ENCODE results near the gene GALNT4. TPM values are rescaled to one million over a fixed set of nuclear protein-coding genes. Genes with fewer than 3 reads are reported as not detected.

GALNT4 gene
- total RNA-seq, 1 donor from 2014 or later: 2.7 TPM

- ATAC-seq (no peak), DNase-seq (ENCODE audit: low spot score) (no peak)
Measured at GRCh38 chr12:89537389-89537788, 12.8 kb upstream of the GALNT4 start.

GRCh38 chr12:89529738-89530137 lies 5.1 kb upstream of the GALNT4 start:
- DNase-seq (ENCODE audit: low spot score): no peak
- peak; percentile 38 for ATAC-seq

DNA sequence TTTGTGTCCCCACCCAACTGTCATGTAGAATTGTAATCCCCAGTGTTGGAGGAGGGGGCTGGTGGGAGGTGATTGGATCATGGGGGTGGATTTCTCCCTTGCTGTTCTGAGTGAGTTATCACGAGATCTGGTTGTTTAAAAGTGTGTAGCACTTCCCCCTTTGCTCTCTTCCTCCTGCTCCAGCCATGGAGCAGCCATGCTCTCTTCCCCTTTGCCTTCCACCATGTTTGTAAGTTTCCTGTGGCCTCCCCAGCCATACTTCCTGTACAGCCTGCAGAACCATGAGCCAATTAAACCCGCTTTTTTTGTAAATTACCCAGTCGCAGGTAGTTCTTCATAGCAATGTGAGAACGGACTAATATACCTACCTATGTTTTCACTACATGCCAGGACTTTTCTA lies 3.8 kb upstream of the GALNT4 start:
- DNase-seq (ENCODE audit: low spot score): no peak
- no peak for ATAC-seq

GRCh38 chr12:89525824-89526770 lies 1.5 kb upstream of the GALNT4 start, which contains the start of gene POC1B:
POC1B (minus strand) TSS chr12:89526047; CDS start chr12:89525895, 152 bp downstream.
- peak; percentile 84 for ATAC-seq

DNA sequence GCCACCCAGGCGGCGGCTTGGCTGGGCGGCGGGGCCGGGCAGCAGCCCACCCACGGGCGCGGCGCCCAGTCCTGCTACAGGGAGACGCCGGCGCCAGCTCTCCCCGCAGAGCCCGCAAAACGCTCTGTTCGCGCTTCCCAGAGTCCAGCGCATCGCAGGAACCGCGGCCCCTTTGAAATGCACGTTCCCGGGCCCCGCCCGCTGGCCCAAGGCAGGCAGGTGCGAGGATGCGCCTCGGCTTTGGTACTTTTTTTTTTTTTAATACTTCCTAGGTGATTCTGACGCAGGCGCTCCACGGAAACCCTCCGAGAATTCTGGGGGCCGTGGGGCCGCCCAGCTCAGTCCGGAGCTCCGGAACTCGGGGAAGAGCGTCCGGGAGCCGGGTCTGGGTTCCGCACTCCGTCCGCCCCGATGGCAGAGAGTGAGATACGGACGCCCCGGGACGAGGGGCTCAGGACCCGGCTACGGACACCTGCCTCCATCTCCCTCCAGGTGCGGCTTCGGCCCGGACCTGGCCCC lies 768 bp upstream of the GALNT4 start:
- ATAC-seq: peak; percentile 59
- DNase-seq (ENCODE audit: low spot score): peak; percentile 69

More at GRCh38 chr12:89525824-89526770, 1.5 kb upstream of the GALNT4 start, which contains the start of gene POC1B:
- DNase-seq (ENCODE audit: low spot score): peak; percentile 87

DNA sequence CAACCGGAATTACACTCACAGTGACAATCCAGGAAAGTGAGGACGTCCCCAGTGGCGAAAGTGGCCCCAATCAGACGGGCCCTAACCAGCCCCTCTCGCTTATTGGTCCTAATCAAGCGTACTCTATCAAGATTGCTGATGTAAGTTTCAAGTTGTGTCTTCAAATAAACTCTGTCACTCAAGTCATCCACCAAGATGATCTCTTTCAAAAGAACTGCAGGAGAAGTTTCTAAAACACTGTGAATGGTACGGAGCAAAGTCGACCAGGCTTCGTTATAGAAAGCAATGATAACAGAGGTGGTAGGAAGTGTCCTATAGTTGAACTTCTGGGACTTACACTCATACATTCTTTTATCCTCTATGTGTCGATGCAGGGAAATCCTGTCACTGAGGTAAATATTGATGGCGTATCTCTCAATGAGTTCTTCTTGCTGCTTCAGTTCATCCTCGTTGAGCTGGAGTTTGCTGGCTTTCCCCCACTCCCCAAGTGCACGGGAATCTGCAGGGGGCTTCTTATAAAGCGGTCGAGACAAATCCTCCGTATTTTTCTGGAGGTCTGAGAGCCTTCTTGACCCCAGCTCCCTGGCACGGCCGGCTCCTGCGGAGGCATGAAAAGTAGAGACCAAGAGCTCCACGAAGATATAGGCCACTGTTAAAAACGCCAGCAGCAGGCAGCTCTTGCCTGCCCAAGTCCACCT lies 604 bp downstream of the GALNT4 start:
- DNase-seq (ENCODE audit: low spot score) (no peak), ATAC-seq (no peak)

GRCh38 chr12:89523393-89523792 lies 1.2 kb downstream of the GALNT4 start:
- DNase-seq (ENCODE audit: low spot score) (no peak), ATAC-seq (no peak)

DNA sequence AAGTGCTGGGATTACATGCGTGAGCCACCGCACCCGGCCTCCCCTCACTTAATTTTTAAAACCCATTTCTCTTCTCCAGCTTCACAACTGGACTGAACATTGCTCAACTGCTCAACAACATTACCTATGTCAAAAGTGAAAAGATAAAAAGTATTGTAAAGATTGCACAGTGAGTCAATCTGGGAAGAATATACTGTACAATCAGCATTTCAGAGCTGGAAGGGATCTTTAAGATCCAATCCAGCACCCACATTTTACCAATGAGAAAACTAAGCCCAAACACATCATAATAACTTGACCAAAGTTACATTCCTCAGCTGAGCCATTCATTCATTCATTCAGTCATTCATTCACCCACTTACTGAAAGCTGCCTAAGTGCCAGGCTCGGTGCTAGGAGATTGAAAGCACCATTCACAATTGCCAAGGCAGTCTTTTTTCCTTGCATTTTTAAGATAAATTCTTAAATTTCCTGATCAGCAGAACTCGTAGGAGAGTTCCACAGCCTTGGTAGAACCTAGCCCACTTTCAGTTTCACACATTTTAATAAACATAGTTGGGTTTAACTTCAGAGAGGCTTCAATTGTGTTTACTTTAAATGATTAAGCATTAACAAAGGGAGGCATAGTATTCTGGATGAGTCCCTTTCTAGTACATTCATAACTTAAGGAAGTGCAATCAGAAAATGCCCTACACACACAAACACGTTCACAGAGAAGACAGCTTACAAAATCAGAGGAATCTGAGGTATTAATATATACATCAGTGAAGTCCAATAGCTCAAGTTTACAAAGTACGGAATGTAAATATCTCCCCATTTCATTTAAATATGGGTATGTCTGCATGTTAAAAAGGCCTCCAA lies 3.0 kb downstream of the GALNT4 start:
- DNase-seq (ENCODE audit: low spot score) (no peak), ATAC-seq (no peak)

- DNase-seq (ENCODE audit: low spot score) (no peak), ATAC-seq (no peak)
Measured at GRCh38 chr12:89517720-89518119, 6.9 kb downstream of the GALNT4 start.

DNA sequence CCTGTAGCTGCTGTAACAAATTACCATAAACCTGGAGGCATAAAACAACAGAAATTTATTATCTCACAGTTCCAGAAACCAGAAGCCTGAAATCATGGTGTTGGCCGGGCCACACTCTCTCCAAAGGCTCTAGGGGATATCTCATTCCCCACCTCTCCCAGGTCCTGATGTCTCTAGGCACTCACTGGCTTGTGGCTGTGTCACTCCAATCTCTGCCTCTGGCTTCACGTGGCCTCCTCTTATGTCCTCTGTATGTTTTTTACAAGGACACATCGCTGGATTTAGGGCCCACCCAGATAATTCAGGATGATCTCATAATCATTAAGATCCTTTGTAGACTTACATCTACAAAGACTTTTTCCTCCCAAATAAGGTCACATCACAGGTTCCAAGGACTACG lies 8.0 kb downstream of the GALNT4 start:
- ATAC-seq (no peak), DNase-seq (ENCODE audit: low spot score) (no peak)

GRCh38 chr12:89514751-89515150 lies 9.8 kb downstream of the GALNT4 start:
- DNase-seq (ENCODE audit: low spot score) (no peak), ATAC-seq (no peak)

DNA sequence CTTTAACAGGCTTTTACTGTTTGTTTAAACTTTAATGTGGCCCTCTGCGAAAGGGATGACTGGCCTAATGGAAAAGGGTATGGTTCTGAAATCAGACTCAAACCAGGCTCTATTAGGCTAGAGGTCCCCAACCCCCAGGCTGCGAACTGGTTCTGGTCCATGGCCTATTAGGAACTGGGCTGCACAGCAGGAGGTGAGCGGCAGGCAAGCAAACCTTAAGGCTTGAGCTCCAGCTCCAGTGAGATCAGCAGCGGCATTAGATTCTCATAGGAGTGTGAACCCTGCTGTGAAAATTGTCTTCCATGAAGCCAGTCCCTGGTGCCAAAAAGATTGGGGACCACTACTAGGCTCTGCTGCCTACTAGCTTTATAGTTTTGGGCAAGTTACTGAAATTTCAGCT lies 11.1 kb downstream of the GALNT4 start:
- ATAC-seq (no peak), DNase-seq (ENCODE audit: low spot score) (no peak)

- ATAC-seq (no peak), DNase-seq (ENCODE audit: low spot score) (no peak)
Measured at GRCh38 chr12:89507015-89507824, 17.4 kb downstream of the GALNT4 start.

DNA sequence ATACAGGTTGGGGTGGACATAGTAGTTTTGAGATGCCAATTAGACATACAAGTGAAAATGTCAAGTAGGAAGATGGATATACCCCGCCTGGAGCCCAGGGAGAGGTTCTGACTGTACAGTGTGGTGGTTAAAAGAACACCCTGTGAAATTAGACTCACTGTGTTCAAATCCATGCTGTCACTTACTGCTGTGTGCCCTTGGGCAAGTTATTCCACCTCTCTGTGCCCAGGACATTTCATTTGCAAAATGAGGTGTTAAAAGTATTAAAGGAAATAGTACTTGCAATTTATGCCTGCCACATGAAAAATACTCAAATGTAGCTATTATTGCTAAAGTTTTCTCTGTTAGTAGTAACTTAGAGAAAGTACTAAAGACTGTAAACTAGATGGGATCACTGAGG lies 18.5 kb downstream of the GALNT4 start:
- no peak for ATAC-seq

DNA sequence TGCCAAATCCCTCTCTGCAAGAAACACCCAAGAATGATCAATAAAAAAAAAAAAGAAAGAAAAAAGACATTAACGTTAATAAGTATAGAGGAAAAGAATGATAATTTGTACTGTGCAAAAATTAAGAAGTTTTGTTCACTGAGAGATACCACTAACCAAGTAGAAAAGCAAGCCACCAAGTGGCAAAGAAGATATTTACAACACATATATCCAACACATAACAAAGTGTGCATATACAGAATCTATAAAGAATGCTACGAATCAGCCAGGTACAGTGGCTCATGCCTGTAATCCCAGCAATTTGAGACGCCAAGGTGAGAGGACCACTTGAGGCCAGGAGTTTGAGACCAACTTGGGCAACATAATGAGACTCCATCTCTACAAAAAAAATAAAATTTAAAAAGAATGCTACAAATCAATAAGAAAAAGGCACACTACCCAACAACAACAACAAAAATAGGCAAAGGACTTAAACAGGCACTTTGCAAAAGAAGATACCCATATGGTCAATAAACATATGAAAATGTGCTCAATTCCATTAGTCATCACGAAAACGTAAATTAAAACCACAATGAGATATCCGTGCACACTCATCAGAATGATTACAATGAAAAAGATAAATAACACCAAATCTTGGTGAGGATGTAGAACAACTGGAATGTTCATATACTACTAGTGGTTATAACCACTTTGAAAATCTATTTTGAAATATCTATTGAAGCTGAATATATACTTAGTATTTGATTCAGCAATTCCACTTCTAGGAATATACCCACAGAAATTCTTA lies 19.8 kb downstream of the GALNT4 start:
- DNase-seq (ENCODE audit: low spot score) (no peak), ATAC-seq (no peak)

More for the DNA sequence above, 18.5 kb downstream of the GALNT4 start:
- DNase-seq (ENCODE audit: low spot score): no peak

- no peak for ATAC-seq
Measured at GRCh38 chr12:89501793-89502192, 22.8 kb downstream of the GALNT4 start.

DNA sequence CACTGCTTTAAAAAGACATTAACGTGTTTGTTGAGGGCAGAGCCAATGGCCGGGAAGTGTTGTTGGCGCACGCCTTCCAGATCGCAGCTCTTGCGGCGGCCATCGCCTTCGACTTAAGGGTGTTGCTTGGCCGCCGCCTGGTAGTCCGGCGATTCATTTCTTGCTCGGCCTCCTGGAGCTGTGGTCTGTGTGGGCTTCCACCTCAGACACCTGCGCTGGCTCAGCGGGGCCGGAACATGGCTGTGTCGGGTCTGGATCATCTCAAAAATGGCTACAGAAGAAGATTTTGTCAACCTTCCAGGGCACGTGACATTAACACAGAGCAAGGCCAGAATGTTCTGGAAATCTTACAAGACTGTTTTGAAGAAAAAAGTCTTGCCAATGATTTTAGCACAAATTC lies 24.7 kb downstream of the GALNT4 start:
- DNase-seq (ENCODE audit: low spot score) (no peak), ATAC-seq (no peak)

More at GRCh38 chr12:89501793-89502192, 22.8 kb downstream of the GALNT4 start:
- DNase-seq (ENCODE audit: low spot score): no peak

GRCh38 chr12:89497467-89497866 lies 27.1 kb downstream of the GALNT4 start:
- no peak for DNase-seq (ENCODE audit: low spot score)
- no peak for ATAC-seq

DNA sequence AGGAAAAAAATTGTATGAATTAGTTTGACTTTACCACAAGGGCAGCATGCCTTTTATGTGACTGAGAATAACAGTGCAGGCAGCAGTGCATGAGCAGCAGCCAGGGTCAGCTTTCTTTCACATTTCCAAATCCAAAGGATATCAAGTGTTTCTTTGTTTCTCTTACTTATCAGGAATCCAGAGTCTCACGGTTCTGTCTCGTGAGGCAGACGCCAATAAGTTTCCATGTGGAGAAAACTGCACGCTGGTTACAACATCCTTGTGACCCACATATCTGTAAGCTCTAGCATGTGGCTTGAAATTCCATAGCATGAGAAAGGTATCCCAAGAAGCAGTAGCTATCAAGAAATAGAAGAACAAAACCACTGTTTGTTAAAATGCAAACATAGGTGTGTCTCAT lies 27.6 kb downstream of the GALNT4 start:
- ATAC-seq: no peak
- no peak for DNase-seq (ENCODE audit: low spot score)

All from left lobe of liver (tissue), 2 donors.